H9 (cell line): ENCODE data around the gene IL20RA. TPM values are rescaled to one million over a fixed set of nuclear protein-coding genes. Genes with fewer than 3 reads are reported as not detected.
"Not testable (repeated sequence)": the region's sequence is repeated elsewhere in the genome, so short reads cannot be mapped to it uniquely, and the experiment has no call there.

Experiments used
- DNase-seq: peaks from one replicate; pipeline ENCODE4 v3.0.0-alpha.2; 2017
- H2AFZ ChIP-seq: one replicate; pipeline ENCODE4 v1.6.1; 2013; ENCODE audit warnings: mild to moderate bottlenecking, low read length, control low read depth, moderate library complexity
- H2AK5ac ChIP-seq: 2 replicates; pipeline ENCODE4 v1.6.1; 2013; ENCODE audit warnings: low read length, control low read depth, mixed read lengths; ENCODE audit not compliant: insufficient read length
- H2BK120ac ChIP-seq: one replicate; pipeline ENCODE4 v1.6.1; 2013; ENCODE audit warnings: low read depth, mild to moderate bottlenecking, low read length, control low read depth, inconsistent platforms; ENCODE audit not compliant: poor library complexity, severe bottlenecking
- H2BK12ac ChIP-seq: 2 replicates; pipeline ENCODE4 v1.6.1; 2013; ENCODE audit warnings: low read length, control low read depth, mixed read lengths, low read depth; ENCODE audit not compliant: insufficient read length
- H2BK15ac ChIP-seq: 2 replicates; pipeline ENCODE4 v1.6.1; 2013; ENCODE audit warnings: low read depth, low read length, control low read depth
- H2BK20ac ChIP-seq: one replicate; pipeline ENCODE4 v1.6.1; 2013; ENCODE audit warnings: low read depth, mild to moderate bottlenecking, low read length, control low read depth, inconsistent platforms; ENCODE audit not compliant: poor library complexity, severe bottlenecking
- H2BK5ac ChIP-seq: 2 replicates; pipeline ENCODE4 v1.6.1; 2013; ENCODE audit warnings: low read length, control low read depth, mixed read lengths; ENCODE audit not compliant: insufficient read length
- H3K14ac ChIP-seq: 2 replicates; pipeline ENCODE4 v1.6.1; 2013; ENCODE audit warnings: low read length, control low read depth; ENCODE audit not compliant: insufficient read depth
- H3K18ac ChIP-seq: 2 replicates; pipeline ENCODE4 v1.6.1; 2013; ENCODE audit warnings: low read depth, mild to moderate bottlenecking, mixed read lengths, low read length, control low read depth; ENCODE audit not compliant: insufficient read length
- H3K23ac ChIP-seq: 2 replicates; pipeline ENCODE4 v1.6.1; 2013; ENCODE audit warnings: low read length, control low read depth, mixed read lengths, low read depth; ENCODE audit not compliant: insufficient read length
- H3K23me2 ChIP-seq: 2 replicates; pipeline ENCODE4 v1.6.1; 2013; ENCODE audit warnings: low read depth, mild to moderate bottlenecking, mixed read lengths, low read length, control low read depth; ENCODE audit not compliant: insufficient read length, poor library complexity, severe bottlenecking
- H3K27ac ChIP-seq: 2 replicates; pipeline ENCODE4 v1.5.1; 2013; ENCODE audit warnings: low read length, control low read depth, mixed read lengths, low read depth; ENCODE audit not compliant: insufficient read length
- H3K27me3 ChIP-seq: 2 replicates; pipeline ENCODE4 v1.6.1; 2013; ENCODE audit warnings: low read length, control low read depth, inconsistent platforms; ENCODE audit not compliant: insufficient read depth
- H3K4ac ChIP-seq: 2 replicates; pipeline ENCODE4 v1.6.1; 2013; ENCODE audit warnings: low read depth, mild to moderate bottlenecking, control low read depth, inconsistent platforms, low read length, moderate library complexity
- H3K4me1 ChIP-seq: 2 replicates; pipeline ENCODE4 v1.6.1; 2013; ENCODE audit warnings: low read length, control low read depth, inconsistent platforms; ENCODE audit not compliant: insufficient read depth
- H3K4me2 ChIP-seq: 2 replicates; pipeline ENCODE4 v1.6.1; 2013; ENCODE audit warnings: low read length, control low read depth, mixed read lengths; ENCODE audit not compliant: insufficient read length, insufficient read depth
- H3K56ac ChIP-seq: 2 replicates; pipeline ENCODE4 v1.6.1; 2013; ENCODE audit warnings: low read depth, mild to moderate bottlenecking, mixed read lengths, low read length, control low read depth; ENCODE audit not compliant: insufficient read length
- H3K79me1 ChIP-seq: 2 replicates; pipeline ENCODE4 v1.6.1; 2013; ENCODE audit warnings: low read depth, mild to moderate bottlenecking, moderate library complexity, low read length, control low read depth, inconsistent platforms; ENCODE audit not compliant: insufficient read depth, poor library complexity, severe bottlenecking
- H3K79me2 ChIP-seq: 2 replicates; pipeline ENCODE4 v1.6.1; 2013; ENCODE audit warnings: low read length, control low read depth, inconsistent platforms; ENCODE audit not compliant: insufficient read depth
- H3K9ac ChIP-seq: 2 replicates; pipeline ENCODE4 v1.6.1; 2013; ENCODE audit warnings: low read length, control low read depth, mixed read lengths; ENCODE audit not compliant: insufficient read length; ENCODE audit errors: extremely low read depth
- H3K9me3 ChIP-seq: one replicate; pipeline ENCODE4 v1.6.1; 2013; ENCODE audit warnings: low read depth, low read length, inconsistent platforms; ENCODE audit not compliant: control insufficient read depth
- H3T11ph ChIP-seq: one replicate; pipeline ENCODE4 v1.6.1; 2013; ENCODE audit warnings: mild to moderate bottlenecking, low read length, control low read depth, inconsistent platforms
- H4K20me1 ChIP-seq: one replicate; pipeline ENCODE4 v1.6.1; 2013; ENCODE audit not compliant: control insufficient read depth, insufficient read length, insufficient read depth
- H4K5ac ChIP-seq: 2 replicates; pipeline ENCODE4 v1.6.1; 2013; ENCODE audit warnings: low read depth, mild to moderate bottlenecking, mixed read lengths, low read length, control low read depth; ENCODE audit not compliant: insufficient read length
- H4K8ac ChIP-seq: replicated peaks from 2 replicates; pipeline ENCODE4 v1.6.1; 2013; ENCODE audit warnings: low read length, control low read depth, mixed read lengths, low read depth; ENCODE audit not compliant: insufficient read length
- H4K91ac ChIP-seq: 2 replicates; pipeline ENCODE4 v1.6.1; 2013; ENCODE audit warnings: low read depth, mild to moderate bottlenecking, moderate library complexity, mixed read lengths, low read length, control low read depth; ENCODE audit not compliant: insufficient read length
- H3K27ac Mint-ChIP-seq, 3 experiments: 2 replicates in 2 of 3; 3 replicates in 1 of 3; pipeline ENCODE4 v1.8.0; 2020 to 2021; ENCODE audit warnings: mixed read lengths in 3 of 3, mild to moderate bottlenecking in 1 of 3, moderate library complexity in 1 of 3
- H3K27me3 Mint-ChIP-seq: 2 replicates; pipeline ENCODE4 v1.8.0; 2021; ENCODE audit warnings: low read depth, mild to moderate bottlenecking, moderate library complexity, mixed read lengths
- H3K36me3 Mint-ChIP-seq, 3 experiments: 2 replicates in 2 of 3; 3 replicates in 1 of 3; pipeline ENCODE4 v1.8.0; 2020 to 2021; ENCODE audit warnings: low read depth in 3 of 3, mixed read lengths in 3 of 3; ENCODE audit not compliant: insufficient read depth in 1 of 3
- H3K4me1 Mint-ChIP-seq, 2 experiments: 2 replicates each; pipeline ENCODE4 v1.8.0; 2020; ENCODE audit warnings: mixed read lengths in 2 of 2
- H3K4me3 Mint-ChIP-seq, 2 experiments: 2 replicates in 1 of 2; 3 replicates in 1 of 2; pipeline ENCODE4 v1.8.0; 2020 to 2021; ENCODE audit warnings: mild to moderate bottlenecking in 2 of 2, mixed read lengths in 2 of 2, moderate library complexity in 1 of 2
- H3K9me3 Mint-ChIP-seq, 2 experiments: 2 replicates in 1 of 2; 3 replicates in 1 of 2; pipeline ENCODE4 v1.8.0; 2020; ENCODE audit warnings: mild to moderate bottlenecking in 2 of 2, mixed read lengths in 2 of 2, moderate library complexity in 1 of 2
- WGBS: extraction: QIAGEN DNeasy Blood & Tissue Kit; methylation state at CpG from one replicate; pipeline ENCODE4 v1.1.7; 2013; ENCODE audit warnings: missing lambda C conversion rate, low lambda C conversion rate, mixed read lengths; ENCODE audit not compliant: insufficient read length; ENCODE audit errors: extremely low coverage; 5-methylcytosine and 5-hydroxymethylcytosine counted together
- total RNA-seq: library from RNA; stranded (reverse); gene quantifications from 2 replicates; pipeline ENCODE4 v1.2.1, GENCODE V29; 2021
- TF ChIP-seq, protein P1 (sequence below): fragments of 200-600 bp; sonication (generic); conservative IDR thresholded peaks from 3 replicates; pipeline ENCODE4 v1.8.0; 2021; ENCODE audit warnings: antibody characterized with exemption, mild to moderate bottlenecking

The IL20RA gene
- total RNA-seq, 1 experiment from 2014 or later = 0.74 TPM

DNA sequence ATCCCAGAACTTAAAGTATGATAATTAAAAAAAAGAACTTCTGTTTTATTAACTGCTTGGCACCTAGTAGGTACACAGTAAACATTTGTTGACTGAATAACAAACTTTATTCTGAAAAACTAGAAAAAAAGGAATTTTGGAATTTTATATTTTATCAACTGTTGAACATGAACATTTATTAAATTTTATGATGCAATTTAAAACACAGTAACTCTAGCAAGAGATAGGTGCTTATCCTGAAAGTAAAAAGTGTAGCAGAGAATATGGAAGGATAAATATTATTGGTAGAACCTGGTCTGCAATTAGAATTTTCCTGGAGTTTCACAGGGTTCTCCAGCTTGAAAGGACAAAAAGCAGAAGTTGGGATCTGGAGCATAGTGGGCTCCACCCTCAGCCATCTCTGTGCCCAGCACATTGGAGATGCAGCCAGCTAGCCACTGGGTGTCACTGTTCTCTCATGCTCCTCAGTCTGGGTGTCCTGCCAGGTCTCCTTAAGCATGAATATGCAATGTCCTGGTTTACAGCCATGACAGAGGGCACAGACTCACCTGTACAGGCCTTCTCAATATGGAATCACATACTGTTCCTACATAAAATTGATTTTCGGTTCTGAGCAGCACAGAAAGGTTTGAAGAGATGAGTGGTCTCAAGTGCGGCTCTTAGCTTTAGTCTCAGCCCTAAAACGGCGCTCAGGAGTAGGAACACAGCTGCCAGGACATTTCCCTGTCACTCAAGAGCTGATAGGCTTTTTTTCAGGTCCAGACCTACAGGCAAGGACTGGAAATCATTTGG lies 31.7 kb upstream of the IL20RA start:
- peak overlapping the region; percentile 92 for H2AFZ ChIP-seq
- H3K23me2 ChIP-seq = no peaks in the 10 kb centered on the region
- H2BK15ac ChIP-seq = no peak overlapping the region
- no peak overlapping the region for H3K23ac ChIP-seq
- TF ChIP-seq, protein P1, sequence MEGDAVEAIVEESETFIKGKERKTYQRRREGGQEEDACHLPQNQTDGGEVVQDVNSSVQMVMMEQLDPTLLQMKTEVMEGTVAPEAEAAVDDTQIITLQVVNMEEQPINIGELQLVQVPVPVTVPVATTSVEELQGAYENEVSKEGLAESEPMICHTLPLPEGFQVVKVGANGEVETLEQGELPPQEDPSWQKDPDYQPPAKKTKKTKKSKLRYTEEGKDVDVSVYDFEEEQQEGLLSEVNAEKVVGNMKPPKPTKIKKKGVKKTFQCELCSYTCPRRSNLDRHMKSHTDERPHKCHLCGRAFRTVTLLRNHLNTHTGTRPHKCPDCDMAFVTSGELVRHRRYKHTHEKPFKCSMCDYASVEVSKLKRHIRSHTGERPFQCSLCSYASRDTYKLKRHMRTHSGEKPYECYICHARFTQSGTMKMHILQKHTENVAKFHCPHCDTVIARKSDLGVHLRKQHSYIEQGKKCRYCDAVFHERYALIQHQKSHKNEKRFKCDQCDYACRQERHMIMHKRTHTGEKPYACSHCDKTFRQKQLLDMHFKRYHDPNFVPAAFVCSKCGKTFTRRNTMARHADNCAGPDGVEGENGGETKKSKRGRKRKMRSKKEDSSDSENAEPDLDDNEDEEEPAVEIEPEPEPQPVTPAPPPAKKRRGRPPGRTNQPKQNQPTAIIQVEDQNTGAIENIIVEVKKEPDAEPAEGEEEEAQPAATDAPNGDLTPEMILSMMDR = peak; percentile 91
- no peak overlapping the region for H4K8ac ChIP-seq
- Mint-ChIP-seq H3K4me3 (no peak overlapping the region), H3K36me3 (0 out of 7 replicates have a peak, but pooled peaks cover 0 to 6% (median 0%) of the 10 kb centered on the region in 3 experiments), H3K27ac (no peak overlapping the region), H3K27me3 (peaks cover 3% of the 10 kb centered on the region), H3K9me3 (peaks cover 7 to 15% of the 10 kb centered on the region in 2 experiments; a peak in 4 of 5 replicates), H3K4me1 (peaks cover 2 to 12% of the 10 kb centered on the region in 2 experiments; a peak in 3 of 4 replicates)
- H3K27ac ChIP-seq = no peak overlapping the region
- H4K5ac ChIP-seq = no peak overlapping the region
- DNase-seq = peak; percentile 89
- H2BK20ac ChIP-seq = no peak overlapping the region
- no peak overlapping the region for H3K9ac ChIP-seq
- no peak overlapping the region for H2BK120ac ChIP-seq
- H3K79me1 ChIP-seq = no peaks in the 10 kb centered on the region
- H3K4me1 ChIP-seq = no peaks in the 10 kb centered on the region; the same call in 1 of the 2 replicates
- no peak overlapping the region for H3K14ac ChIP-seq
- no peaks in the 10 kb centered on the region for H3K79me2 ChIP-seq
- H3K4me2 ChIP-seq = no peak overlapping the region
- H3K27me3 ChIP-seq = no peaks in the 10 kb centered on the region
- H4K20me1 ChIP-seq = no peaks in the 10 kb centered on the region
- H3K9me3 ChIP-seq = no peaks in the 10 kb centered on the region
- WGBS = no CpG with 5 or more reads among the region's 4 CpGs
- no peak overlapping the region for H3K56ac ChIP-seq
- H3K18ac ChIP-seq = no peak overlapping the region
- no peak overlapping the region for H2AK5ac ChIP-seq
- H3T11ph ChIP-seq = no peak overlapping the region
- H2BK12ac ChIP-seq = no peak overlapping the region
- H4K91ac ChIP-seq = no peak overlapping the region
- H2BK5ac ChIP-seq = no peak overlapping the region
- H3K4ac ChIP-seq = no peak overlapping the region

DNA sequence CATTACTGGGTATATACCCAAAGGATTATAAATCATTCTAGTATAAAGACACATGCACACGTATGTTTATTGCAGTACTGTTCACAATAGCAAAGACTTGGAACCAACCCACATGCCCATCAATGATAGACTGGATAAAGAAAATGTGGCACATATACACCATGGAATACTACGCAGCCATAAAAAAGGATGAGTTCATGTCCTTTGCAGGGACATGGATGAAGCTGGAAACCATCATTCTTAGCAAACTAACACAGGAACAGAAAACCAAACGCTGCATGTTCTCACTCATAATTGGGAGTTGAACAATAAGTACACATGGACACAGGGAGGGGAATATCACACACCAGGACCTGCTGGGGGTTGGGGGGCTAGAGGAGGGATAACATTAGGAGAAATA lies 31.0 kb upstream of the IL20RA start:
- not testable (repeated sequence) for H3K14ac ChIP-seq, H2BK12ac ChIP-seq, H3K9me3 ChIP-seq, H4K5ac ChIP-seq, H3K79me1 ChIP-seq, H3K18ac ChIP-seq, H3K23me2 ChIP-seq, H2BK120ac ChIP-seq, H4K20me1 ChIP-seq, H2AFZ ChIP-seq, H3K56ac ChIP-seq, H3T11ph ChIP-seq, H3K27ac ChIP-seq, H4K8ac ChIP-seq, H2BK5ac ChIP-seq, H3K4me1 ChIP-seq, H3K27me3 ChIP-seq, H4K91ac ChIP-seq, H3K79me2 ChIP-seq, H3K27ac Mint-ChIP-seq, H3K4me3 Mint-ChIP-seq, H2AK5ac ChIP-seq, H3K4me2 ChIP-seq, H3K23ac ChIP-seq, H3K27me3 Mint-ChIP-seq, H3K9ac ChIP-seq, DNase-seq, H3K4me1 Mint-ChIP-seq, H2BK20ac ChIP-seq, H2BK15ac ChIP-seq, H3K4ac ChIP-seq
- Mint-ChIP-seq H3K36me3 (peaks cover 0 to 12% (median 2%) of the 10 kb centered on the region in 3 experiments; a peak in 3 of 7 replicates), H3K9me3 (peaks cover 11 to 20% of the 10 kb centered on the region in 2 experiments)
- WGBS = no CpG with 5 or more reads among the region's 3 CpGs
